ENCODE data around the gene INPP5A.

INPP5A gene

GRCh38 chr10:132632091-132632561 is 94.5 kb downstream of the INPP5A start:
- TF ChIP-seq CTCF (IDR thresholded peaks at IDR 0.05; ENCODE audit: low read length) = no peak
- no peaks in the 10 kb centered on the region for H4K20me1 ChIP-seq (ENCODE audit: insufficient read depth, low read length)
- no peak overlapping the region for H3K27ac ChIP-seq (ENCODE audit: low read length)
- H3K4me1 ChIP-seq (ENCODE audit: low read length) = no peaks in the 10 kb centered on the region
- H3K27me3 ChIP-seq (replicated peaks; ENCODE audit: insufficient read depth, low read length) = no peaks in the 10 kb centered on the region
- no peak overlapping the region for H2AFZ ChIP-seq (ENCODE audit: low read length)
- no peaks in the 10 kb centered on the region for H3K36me3 ChIP-seq (replicated peaks; ENCODE audit: insufficient read depth, low read length)
- H3F3A ChIP-seq (ENCODE audit: insufficient read depth, low read length) = no peaks in the 10 kb centered on the region
- H3K9me3 ChIP-seq (replicated peaks; ENCODE audit: insufficient read depth, low read length) = no peaks in the 10 kb centered on the region
- no peak overlapping the region for H3K4me3 ChIP-seq (ENCODE audit: low read length)
- no peak overlapping the region for H3K9ac ChIP-seq (ENCODE audit: low read length)
- no peaks in the 10 kb centered on the region for H3K79me2 ChIP-seq (ENCODE audit: low read length)
- H3K9me2 ChIP-seq (replicated peaks; ENCODE audit: insufficient read depth, low read length) = no peaks in the 10 kb centered on the region
- no peak for DNase-seq
- no peak overlapping the region for H3K4me2 ChIP-seq (ENCODE audit: low read depth, low read length)

GRCh38 chr10:132632851-132633684 is 95.5 kb downstream of the INPP5A start:
- DNase-seq = no peak
- no peaks in the 10 kb centered on the region for H3K4me1 ChIP-seq (ENCODE audit: low read length)
- H3K4me3 ChIP-seq (ENCODE audit: low read length) = no peak overlapping the region
- no peaks in the 10 kb centered on the region for H3K79me2 ChIP-seq (ENCODE audit: low read length)
- no peak for TF ChIP-seq EZH2phosphoT487 (IDR thresholded peaks at IDR 0.05; ENCODE audit: low read length)
- H3K36me3 ChIP-seq (replicated peaks; ENCODE audit: insufficient read depth, low read length) = no peaks in the 10 kb centered on the region
- no peak overlapping the region for H2AFZ ChIP-seq (ENCODE audit: low read length)
- H3F3A ChIP-seq (ENCODE audit: insufficient read depth, low read length) = no peaks in the 10 kb centered on the region
- H3K9ac ChIP-seq (ENCODE audit: low read length) = no peak overlapping the region
- H3K27me3 ChIP-seq (replicated peaks; ENCODE audit: insufficient read depth, low read length) = no peaks in the 10 kb centered on the region
- H3K27ac ChIP-seq (ENCODE audit: low read length) = no peak overlapping the region
- H4K20me1 ChIP-seq (ENCODE audit: insufficient read depth, low read length) = no peaks in the 10 kb centered on the region
- H3K9me3 ChIP-seq (replicated peaks; ENCODE audit: insufficient read depth, low read length) = no peaks in the 10 kb centered on the region
- H3K9me2 ChIP-seq (replicated peaks; ENCODE audit: insufficient read depth, low read length) = no peaks in the 10 kb centered on the region
- no peak overlapping the region for H3K4me2 ChIP-seq (ENCODE audit: low read depth, low read length)

GRCh38 chr10:132634241-132634946 is 96.8 kb downstream of the INPP5A start:
- Histone ChIP-seq H3K9me3 (replicated peaks; ENCODE audit: insufficient read depth, low read length) (no peaks in the 10 kb centered on the region), H3K9ac (ENCODE audit: low read length) (no peak overlapping the region), H2AFZ (ENCODE audit: low read length) (no peak overlapping the region), H3K36me3 (replicated peaks; ENCODE audit: insufficient read depth, low read length) (no peaks in the 10 kb centered on the region), H3K27ac (ENCODE audit: low read length) (no peak overlapping the region), H3K79me2 (ENCODE audit: low read length) (no peaks in the 10 kb centered on the region), H3F3A (ENCODE audit: insufficient read depth, low read length) (no peaks in the 10 kb centered on the region), H3K27me3 (replicated peaks; ENCODE audit: insufficient read depth, low read length) (0 out of 2 replicates have a peak, but pooled peaks cover 3% of the 10 kb centered on the region), H3K4me1 (ENCODE audit: low read length) (no peaks in the 10 kb centered on the region), H3K4me3 (ENCODE audit: low read length) (no peak overlapping the region), H4K20me1 (ENCODE audit: insufficient read depth, low read length) (no peaks in the 10 kb centered on the region), H3K9me2 (replicated peaks; ENCODE audit: insufficient read depth, low read length) (no peaks in the 10 kb centered on the region), H3K4me2 (ENCODE audit: low read depth, low read length) (no peak overlapping the region)
- no peak for TF ChIP-seq CTCF (IDR thresholded peaks at IDR 0.05; ENCODE audit: low read length)
- TF ChIP-seq EZH2phosphoT487 (IDR thresholded peaks at IDR 0.05; ENCODE audit: low read length) = no peak
- TF ChIP-seq EZH2 (optimal IDR thresholded peaks at IDR 0.05; ENCODE audit: low read depth, low read length) = no peak
- no peak for DNase-seq

- Histone ChIP-seq H2AFZ (ENCODE audit: low read length) (no peak overlapping the region), H3K4me1 (ENCODE audit: low read length) (no peaks in the 10 kb centered on the region), H3K27me3 (replicated peaks; ENCODE audit: insufficient read depth, low read length) (0 out of 2 replicates have a peak, but pooled peaks cover 7% of the 10 kb centered on the region), H3K9me3 (replicated peaks; ENCODE audit: insufficient read depth, low read length) (no peaks in the 10 kb centered on the region), H3K9me2 (replicated peaks; ENCODE audit: insufficient read depth, low read length) (no peaks in the 10 kb centered on the region), H3K4me2 (ENCODE audit: low read depth, low read length) (no peak overlapping the region), H3K4me3 (ENCODE audit: low read length) (no peak overlapping the region), H3K27ac (ENCODE audit: low read length) (no peak overlapping the region), H3K79me2 (ENCODE audit: low read length) (no peaks in the 10 kb centered on the region), H3K36me3 (replicated peaks; ENCODE audit: insufficient read depth, low read length) (no peaks in the 10 kb centered on the region), H3F3A (ENCODE audit: insufficient read depth, low read length) (no peaks in the 10 kb centered on the region), H4K20me1 (ENCODE audit: insufficient read depth, low read length) (no peaks in the 10 kb centered on the region), H3K9ac (ENCODE audit: low read length) (no peak overlapping the region)
- TF ChIP-seq EZH2 (optimal IDR thresholded peaks at IDR 0.05; ENCODE audit: low read depth, low read length) = no peak
- no peak for TF ChIP-seq CTCF (IDR thresholded peaks at IDR 0.05; ENCODE audit: low read length)
- TF ChIP-seq EZH2phosphoT487 (IDR thresholded peaks at IDR 0.05; ENCODE audit: low read length) = no peak
- no peak for DNase-seq
These were observed 97.3 kb downstream of the INPP5A start for GRCh38 chr10:132634947-132635271.
